SU-DHL-6 (cell line): ENCODE measurements around the gene M1AP.

Experiments
- H2AFZ ChIP-seq: fragments of 200-600 bp; sonication (generic); 2 replicates; pipeline ENCODE4 v1.6.1; 2014; ENCODE audit warnings: low read depth, mild to moderate bottlenecking, moderate library complexity, mixed read lengths, antibody characterized with exemption, low read length; ENCODE audit not compliant: severe bottlenecking
- H3F3A ChIP-seq: fragments of 200-600 bp; shearing (Covaris generic); 2 replicates; pipeline ENCODE4 v1.6.0; 2016; ENCODE audit warnings: antibody characterized with exemption, mild to moderate bottlenecking; ENCODE audit not compliant: insufficient read depth
- H3K27ac ChIP-seq: fragments of 200-600 bp; sonication (generic); 2 replicates; pipeline ENCODE4 v1.5.1; 2016; ENCODE audit warnings: low read depth, mild to moderate bottlenecking, low read length, moderate library complexity, mixed read lengths
- H3K27me3 ChIP-seq: fragments of 200-600 bp; sonication (generic), shearing (Covaris generic); 2 replicates; pipeline ENCODE4 v1.6.0; 2014; ENCODE audit warnings: mild to moderate bottlenecking, low read length
- H3K36me3 ChIP-seq: fragments of 200-600 bp; sonication (generic); 2 replicates; pipeline ENCODE4 v1.6.1; 2014; ENCODE audit warnings: mild to moderate bottlenecking, low read length, mixed read lengths
- H3K4me2 ChIP-seq: fragments of 300-600, 200-600 bp; shearing (Covaris generic), sonication (generic); 2 replicates; pipeline ENCODE4 v1.6.0; 2014; ENCODE audit warnings: low read length, low read depth, mild to moderate bottlenecking; ENCODE audit not compliant: poor library complexity, severe bottlenecking
- H3K4me3 ChIP-seq: fragments of 200-600 bp; sonication (generic); 2 replicates; pipeline ENCODE4 v1.5.1; 2014; ENCODE audit warnings: antibody characterized with exemption, low read length, mild to moderate bottlenecking, mixed read lengths; ENCODE audit not compliant: insufficient read depth, poor library complexity, severe bottlenecking
- H3K79me2 ChIP-seq: fragments of 200-600 bp; sonication (generic); 2 replicates; pipeline ENCODE4 v1.6.1; 2014; ENCODE audit warnings: mild to moderate bottlenecking, low read length, moderate library complexity; ENCODE audit not compliant: insufficient read depth
- H3K9ac ChIP-seq: fragments of 200-600 bp; sonication (generic); 2 replicates; pipeline ENCODE4 v1.7.0; 2014; ENCODE audit warnings: mild to moderate bottlenecking, low read length
- H3K9me2 ChIP-seq: fragments of 200-600 bp; sonication (generic); replicated peaks from 2 replicates; pipeline ENCODE4 v1.6.1; 2014; ENCODE audit warnings: low read length; ENCODE audit not compliant: insufficient read depth
- H3K9me3 ChIP-seq: fragments of 200-600 bp; sonication (generic); 2 replicates; pipeline ENCODE4 v1.6.1; 2014; ENCODE audit warnings: low read length, mixed read lengths; ENCODE audit not compliant: insufficient read depth
- H4K20me1 ChIP-seq: fragments of 200-600 bp; sonication (generic); 2 replicates; pipeline ENCODE4 v1.6.1; 2014; ENCODE audit warnings: low read depth, mild to moderate bottlenecking, antibody characterized with exemption, low read length, moderate library complexity, mixed read lengths
- CTCF ChIP-seq: fragments of 200-600 bp; sonication (generic); IDR thresholded peaks from one replicate; pipeline ENCODE4 v1.5.1; 2017; ENCODE audit warnings: antibody characterized with exemption, mild to moderate bottlenecking, low read length, moderate library complexity; ENCODE audit not compliant: insufficient read depth, poor library complexity, severe bottlenecking
- EZH2phosphoT487 ChIP-seq: fragments of 200-600 bp; sonication (generic), shearing (Covaris generic); conservative IDR thresholded peaks from 2 replicates; pipeline ENCODE4 v1.6.1; 2018; ENCODE audit warnings: mild to moderate bottlenecking, antibody characterized with exemption, low read length, moderate library complexity, mixed read lengths

M1AP gene

GRCh38 chr2:74693668-74694067 lies 45.5 kb upstream of the M1AP start:
- H3K4me3 ChIP-seq, result no peak overlapping the region
- H3K9ac ChIP-seq, result no peak overlapping the region
- TF ChIP-seq CTCF (no peak), EZH2phosphoT487 (no peak)
- H3K27me3 ChIP-seq, result no peaks in the 10 kb centered on the region
- no peaks in the 10 kb centered on the region for H4K20me1 ChIP-seq
- no peak overlapping the region for H3K27ac ChIP-seq
- no peaks in the 10 kb centered on the region for H3K9me2 ChIP-seq
- H2AFZ ChIP-seq, result no peak overlapping the region
- no peaks in the 10 kb centered on the region for H3K79me2 ChIP-seq
- no peaks in the 10 kb centered on the region for H3K9me3 ChIP-seq
- H3F3A ChIP-seq, result no peaks in the 10 kb centered on the region
- H3K4me2 ChIP-seq, result no peak overlapping the region
- no peaks in the 10 kb centered on the region for H3K36me3 ChIP-seq

GRCh38 chr2:74693213-74693612 lies 45.1 kb upstream of the M1AP start:
- no peaks in the 10 kb centered on the region for H3K9me3 ChIP-seq
- TF ChIP-seq CTCF, result no peak
- no peak for TF ChIP-seq EZH2phosphoT487
- H3K4me2 ChIP-seq, result no peak overlapping the region

GRCh38 chr2:74691929-74692328 lies 43.8 kb upstream of the M1AP start:
- H3K9me3 ChIP-seq, result no peaks in the 10 kb centered on the region
- H3K79me2 ChIP-seq, result no peaks in the 10 kb centered on the region
- no peak overlapping the region for H2AFZ ChIP-seq
- H3K4me3 ChIP-seq, result no peak overlapping the region
- H3F3A ChIP-seq, result no peaks in the 10 kb centered on the region
- H4K20me1 ChIP-seq, result no peaks in the 10 kb centered on the region
- no peak overlapping the region for H3K4me2 ChIP-seq
- no peaks in the 10 kb centered on the region for H3K9me2 ChIP-seq
- TF ChIP-seq CTCF (no peak), EZH2phosphoT487 (no peak)
- H3K27ac ChIP-seq, result no peak overlapping the region
- H3K27me3 ChIP-seq, result no peaks in the 10 kb centered on the region
- no peak overlapping the region for H3K9ac ChIP-seq
- no peaks in the 10 kb centered on the region for H3K36me3 ChIP-seq

More at GRCh38 chr2:74693213-74693612, 45.1 kb upstream of the M1AP start:
- Histone ChIP-seq H3K79me2 (no peaks in the 10 kb centered on the region), H3K9me2 (no peaks in the 10 kb centered on the region), H3F3A (no peaks in the 10 kb centered on the region), H3K9ac (no peak overlapping the region), H4K20me1 (no peaks in the 10 kb centered on the region), H2AFZ (no peak overlapping the region), H3K27ac (no peak overlapping the region), H3K36me3 (no peaks in the 10 kb centered on the region), H3K4me3 (no peak overlapping the region), H3K27me3 (no peaks in the 10 kb centered on the region)
